HFFc6 (cell line): ENCODE results near the gene THRB. TPM values are rescaled to one million over a fixed set of nuclear protein-coding genes. Genes with fewer than 3 reads are reported as not detected.

Experiments used
- DNase-seq: peaks from one replicate; pipeline ENCODE4 v3.0.0-alpha.2; 2018
- H3K27ac Mint-ChIP-seq: 2 replicates; pipeline ENCODE4 v1.8.0; 2020; ENCODE audit warnings: mild to moderate bottlenecking, mixed read lengths
- H3K27me3 Mint-ChIP-seq: 2 replicates; pipeline ENCODE4 v1.8.0; 2021; ENCODE audit warnings: mild to moderate bottlenecking, moderate library complexity, mixed read lengths; ENCODE audit not compliant: insufficient read depth
- H3K36me3 Mint-ChIP-seq: 2 replicates; pipeline ENCODE4 v1.8.0; 2021; ENCODE audit warnings: low read depth, mixed read lengths
- H3K4me1 Mint-ChIP-seq: 2 replicates; pipeline ENCODE4 v1.8.0; 2020; ENCODE audit warnings: low read depth, mixed read lengths
- H3K4me3 Mint-ChIP-seq: 2 replicates; pipeline ENCODE4 v1.8.0; 2020; ENCODE audit warnings: mild to moderate bottlenecking, moderate library complexity, mixed read lengths
- H3K9me3 Mint-ChIP-seq: 2 replicates; pipeline ENCODE4 v1.8.0; 2020; ENCODE audit warnings: mild to moderate bottlenecking, mixed read lengths
- CTCF ChIP-seq: fragments of 200-600 bp; sonication (generic); IDR thresholded peaks from 2 replicates; pipeline ENCODE4 v1.5.0; 2021; ENCODE audit warnings: antibody characterized with exemption, mild to moderate bottlenecking
- total RNA-seq, 6 experiments: library from RNA; stranded (reverse); fragmentation: NEBNext Ultra II Directional; extraction: Animal tissue kit (Norgen Biotek cat#: 25700); gene quantifications; 2 replicates in 1 of 6; 3 replicates in 5 of 6; pipeline ENCODE4 v1.2.3, GENCODE V29; 2021

THRB gene
- total RNA-seq, 6 experiments from 2014 or later = not detected

GRCh38 chr3:24232784-24233183 lies 261.9 kb downstream of the THRB start:
- Mint-ChIP-seq H3K27me3 (peaks cover 18% of the 10 kb centered on the region; the same call in 1 of the 2 replicates), H3K27ac (no peak overlapping the region), H3K4me3 (no peak overlapping the region), H3K36me3 (no peaks in the 10 kb centered on the region), H3K9me3 (no peaks in the 10 kb centered on the region), H3K4me1 (peaks cover 30% of the 10 kb centered on the region)
- no peak for TF ChIP-seq CTCF
- DNase-seq = no peak

GRCh38 chr3:24229468-24230221 lies 265.0 kb downstream of the THRB start:
- Mint-ChIP-seq H3K36me3 (no peaks in the 10 kb centered on the region), H3K27me3 (peaks cover 17% of the 10 kb centered on the region; the same call in 1 of the 2 replicates), H3K9me3 (no peaks in the 10 kb centered on the region), H3K4me3 (no peak overlapping the region), H3K27ac (no peak overlapping the region), H3K4me1 (peaks cover 10% of the 10 kb centered on the region; the same call in 1 of the 2 replicates)
- no peak for DNase-seq
- TF ChIP-seq CTCF = no peak

- peaks cover 3% of the 10 kb centered on the region; the same call in 1 of the 2 replicates for H3K27me3 Mint-ChIP-seq
- no peak overlapping the region for H3K27ac Mint-ChIP-seq
- no peaks in the 10 kb centered on the region for H3K36me3 Mint-ChIP-seq
- H3K4me3 Mint-ChIP-seq = no peak overlapping the region
- no peaks in the 10 kb centered on the region for H3K9me3 Mint-ChIP-seq
- DNase-seq = no peak
- H3K4me1 Mint-ChIP-seq = peaks cover 8% of the 10 kb centered on the region
- no peak for TF ChIP-seq CTCF
Observed at GRCh38 chr3:24227635-24228034, 267.0 kb downstream of the THRB start.

- H3K4me1 Mint-ChIP-seq = peaks cover 20% of the 10 kb centered on the region
Observed at GRCh38 chr3:24226397-24226796, 268.3 kb downstream of the THRB start.

GRCh38 chr3:24225385-24225950 lies 269.2 kb downstream of the THRB start:
- TF ChIP-seq CTCF = no peak
- peaks cover 2% of the 10 kb centered on the region; the same call in 1 of the 2 replicates for H3K27me3 Mint-ChIP-seq
- no peak for DNase-seq
- H3K27ac Mint-ChIP-seq = no peak overlapping the region
- peaks cover 29% of the 10 kb centered on the region for H3K4me1 Mint-ChIP-seq
- H3K9me3 Mint-ChIP-seq = no peaks in the 10 kb centered on the region
- no peak overlapping the region for H3K4me3 Mint-ChIP-seq
- H3K36me3 Mint-ChIP-seq = no peaks in the 10 kb centered on the region

More at GRCh38 chr3:24226397-24226796, 268.3 kb downstream of the THRB start:
- peaks cover 2% of the 10 kb centered on the region; the same call in 1 of the 2 replicates for H3K27me3 Mint-ChIP-seq
- H3K9me3 Mint-ChIP-seq = no peaks in the 10 kb centered on the region
- DNase-seq = no peak
- no peak overlapping the region for H3K27ac Mint-ChIP-seq
- H3K36me3 Mint-ChIP-seq = no peaks in the 10 kb centered on the region
- no peak for TF ChIP-seq CTCF
- no peak overlapping the region for H3K4me3 Mint-ChIP-seq
